Stimulated activated CD4-positive, alpha-beta T cell treated with anti-CD3 and anti-CD28 coated beads, Interleukin-15, amount 100 ng/mL, for 24 hours (primary cell): ENCODE data around the gene SLC7A10.
A peak's percentile ranks its signal among the peaks of the same experiment; 100 is the strongest.

Experiments
- DNase-seq: peaks from one replicate; pipeline ENCODE4 v3.0.0-alpha.2; 2020

The SLC7A10 gene

DNA sequence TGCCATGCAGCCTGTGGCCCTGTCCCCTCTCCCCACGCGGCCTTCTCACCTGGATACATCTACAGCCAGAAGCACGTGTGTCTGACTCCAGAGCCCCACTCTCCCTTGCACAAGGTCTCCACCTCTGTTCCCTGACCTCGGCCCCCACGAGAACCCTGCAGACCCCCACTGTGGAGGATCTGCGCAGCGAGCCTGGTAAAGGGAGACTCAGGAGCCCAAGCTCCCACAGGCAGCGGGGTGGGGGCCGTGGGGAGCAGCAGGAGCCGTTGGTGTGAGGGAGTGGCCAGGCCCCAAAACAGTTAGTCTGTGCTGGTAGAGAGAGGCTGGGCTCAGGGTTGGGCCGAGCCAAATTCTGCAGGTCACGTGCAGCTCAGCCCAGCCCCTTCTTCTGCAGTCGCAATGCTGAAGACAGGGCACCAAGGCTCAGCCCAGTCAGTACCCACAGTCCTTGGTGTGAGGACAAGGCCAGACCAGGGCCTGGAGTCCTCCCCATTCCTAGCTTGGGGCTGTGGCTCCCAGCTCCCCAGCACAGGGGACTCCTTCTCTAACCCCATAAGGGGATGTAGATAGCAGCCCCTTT lies 28.7 kb upstream of the SLC7A10 start:
- no peak for DNase-seq

DNA sequence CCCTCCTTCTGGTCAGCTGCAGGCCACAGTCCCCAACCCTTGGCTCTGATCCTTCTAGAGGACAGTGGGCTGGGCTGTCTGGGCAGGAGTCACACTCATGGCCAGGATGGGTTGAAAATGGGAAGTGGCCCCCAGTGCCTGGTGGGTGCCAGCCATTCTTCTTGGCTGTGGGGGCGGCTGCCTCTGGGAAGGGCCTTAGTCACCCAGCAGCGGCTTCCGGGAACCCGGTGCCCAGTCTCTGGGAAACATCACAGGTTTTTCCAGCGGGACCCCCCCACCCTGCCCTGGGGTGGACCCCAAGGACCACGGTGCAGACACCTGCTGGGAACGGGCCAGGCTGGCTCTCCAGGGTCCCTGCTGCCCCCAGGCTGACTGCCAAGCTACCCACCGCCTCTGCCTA lies 27.3 kb upstream of the SLC7A10 start:
- no peak for DNase-seq

DNA sequence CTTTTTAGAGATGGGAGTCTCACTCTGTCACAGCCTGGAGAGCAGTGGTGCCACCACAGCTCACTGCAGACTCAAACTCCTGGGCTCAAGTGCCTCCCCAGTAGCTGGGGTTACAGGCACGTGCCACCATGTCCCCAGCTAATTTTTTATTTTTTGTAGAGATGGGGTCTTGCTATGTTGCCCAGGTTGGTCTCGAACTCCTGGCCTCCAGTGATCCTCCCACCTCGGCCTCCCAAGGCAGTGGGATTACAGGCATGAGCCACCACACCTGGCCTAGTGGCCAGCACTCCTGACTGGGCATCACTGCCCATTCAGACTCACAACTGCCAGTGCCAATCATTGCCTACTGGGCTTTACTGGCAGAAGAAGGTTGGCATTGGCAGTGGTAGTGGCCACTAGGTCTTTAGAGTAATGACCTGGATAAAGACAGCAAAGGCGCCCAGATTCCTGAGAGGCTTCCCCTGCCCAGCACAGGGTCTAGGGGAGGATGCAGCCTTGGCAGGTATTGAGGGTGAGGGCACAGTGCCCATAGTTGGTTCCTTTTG lies 26.8 kb upstream of the SLC7A10 start:
- no peak for DNase-seq

DNA sequence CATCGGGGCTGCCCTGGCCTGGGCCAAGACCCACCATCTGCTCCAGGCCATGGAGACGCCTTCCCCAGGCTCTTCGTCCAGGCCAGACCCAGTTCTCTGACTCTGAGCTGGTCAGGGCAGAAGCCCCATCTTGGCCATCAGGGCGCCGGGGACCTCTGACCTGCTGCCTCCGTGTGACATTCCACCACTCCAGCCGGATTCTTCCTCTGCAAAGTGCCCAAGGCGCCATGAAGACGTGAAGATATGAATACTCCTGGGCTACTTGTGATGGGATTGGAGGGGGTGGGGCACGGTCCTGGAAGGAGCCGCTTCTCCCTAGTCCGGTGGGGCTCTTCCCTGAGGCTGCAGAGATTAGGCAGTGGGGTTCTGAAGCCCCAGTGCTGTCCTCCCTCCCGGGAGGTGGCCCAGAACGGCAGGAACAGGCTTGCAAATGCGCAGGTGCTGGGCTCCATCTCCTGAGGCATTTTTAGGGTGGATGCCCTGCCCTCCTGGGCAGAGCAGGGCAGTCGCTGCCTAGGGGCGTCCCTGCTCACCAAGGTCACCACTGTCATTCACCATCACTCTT lies 26.0 kb upstream of the SLC7A10 start:
- DNase-seq, result no peak

DNA sequence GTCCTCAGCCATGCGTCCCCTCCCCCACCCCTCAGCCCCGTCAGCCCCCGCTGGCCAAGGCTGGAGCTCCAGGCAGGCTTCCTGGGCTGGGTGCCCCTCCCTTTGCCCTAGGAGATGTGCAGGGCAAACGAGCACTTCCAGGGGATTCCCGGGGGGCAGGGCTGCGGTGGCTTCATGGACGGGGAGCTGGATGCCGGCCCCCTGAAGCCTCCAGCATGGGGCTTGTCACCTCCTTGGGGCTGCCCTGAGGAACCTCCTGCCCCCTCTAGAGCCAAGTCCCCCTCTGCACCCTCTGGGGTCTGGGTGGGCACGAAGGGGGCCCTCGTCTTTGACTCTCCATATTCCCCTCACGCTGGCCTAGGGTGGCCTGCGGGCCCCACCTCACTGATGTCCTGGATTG lies 25.4 kb upstream of the SLC7A10 start:
- DNase-seq, result no peak

DNA sequence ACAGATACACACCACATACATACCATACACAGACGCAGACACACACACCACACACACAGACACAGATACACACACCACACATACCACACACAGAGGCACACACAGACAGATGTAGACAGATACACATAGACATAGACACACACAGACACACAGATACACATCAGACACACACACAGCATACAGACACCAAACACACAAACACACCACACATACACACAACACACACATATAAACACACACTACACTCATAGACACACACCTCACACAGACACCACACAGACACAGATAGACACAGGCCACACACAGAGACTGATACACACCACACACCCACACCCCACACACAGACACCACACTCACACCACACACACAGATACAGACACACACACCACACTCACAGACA lies 24.9 kb upstream of the SLC7A10 start:
- no peak for DNase-seq

DNA sequence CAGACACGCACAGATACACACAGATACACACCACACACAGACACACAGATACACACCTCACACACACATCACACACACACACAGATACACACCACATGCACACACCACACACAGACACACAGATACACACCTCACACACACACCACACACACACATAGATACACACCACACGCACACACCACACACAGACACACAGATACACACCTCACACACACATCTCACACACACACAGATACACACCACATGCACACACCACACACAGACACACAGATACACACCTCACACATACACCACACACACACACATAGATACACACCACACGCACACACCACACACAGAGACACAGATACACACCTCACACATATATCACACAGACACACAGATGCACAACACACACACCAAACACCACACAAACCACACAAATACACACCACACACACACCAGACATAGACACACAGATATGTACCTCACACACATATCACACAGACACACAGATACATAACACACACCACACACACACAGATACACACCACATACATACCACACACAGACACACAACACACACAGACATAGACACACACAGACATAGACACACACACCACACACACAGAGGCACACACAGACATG lies 24.2 kb upstream of the SLC7A10 start:
- DNase-seq, result no peak

DNA sequence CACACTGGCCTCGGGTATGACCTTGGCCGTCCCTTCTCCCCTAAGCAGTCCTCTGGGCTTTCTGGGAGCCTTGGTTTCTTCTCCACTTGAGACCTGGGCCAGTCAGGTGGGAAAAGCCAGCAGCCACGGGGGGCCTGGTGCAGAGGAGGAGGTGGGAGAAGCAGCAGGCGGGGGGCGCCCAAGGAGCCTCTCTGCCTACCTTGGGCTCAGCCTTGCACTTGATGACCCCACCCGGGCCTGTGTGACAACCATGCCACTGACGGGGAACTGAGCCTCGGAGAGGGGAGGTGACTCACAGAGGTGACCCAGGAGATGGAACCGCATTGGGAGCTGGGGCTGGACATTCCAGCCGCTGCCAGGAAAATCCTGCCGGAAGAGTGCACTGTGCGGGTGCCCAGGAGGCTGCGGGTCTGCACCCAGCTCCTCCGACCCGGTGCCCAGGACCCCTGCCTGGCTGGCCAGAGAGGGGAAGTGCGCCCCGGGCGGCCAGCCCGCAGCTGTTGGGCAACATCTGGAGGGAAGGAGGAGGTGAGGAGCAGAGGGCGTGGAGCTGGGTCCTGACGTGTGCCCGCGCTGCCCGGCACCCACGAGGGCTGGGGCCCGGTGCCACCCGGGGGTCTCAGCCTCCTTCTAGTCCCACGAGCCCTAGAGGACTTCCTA lies 23.4 kb upstream of the SLC7A10 start:
- no peak for DNase-seq

DNA sequence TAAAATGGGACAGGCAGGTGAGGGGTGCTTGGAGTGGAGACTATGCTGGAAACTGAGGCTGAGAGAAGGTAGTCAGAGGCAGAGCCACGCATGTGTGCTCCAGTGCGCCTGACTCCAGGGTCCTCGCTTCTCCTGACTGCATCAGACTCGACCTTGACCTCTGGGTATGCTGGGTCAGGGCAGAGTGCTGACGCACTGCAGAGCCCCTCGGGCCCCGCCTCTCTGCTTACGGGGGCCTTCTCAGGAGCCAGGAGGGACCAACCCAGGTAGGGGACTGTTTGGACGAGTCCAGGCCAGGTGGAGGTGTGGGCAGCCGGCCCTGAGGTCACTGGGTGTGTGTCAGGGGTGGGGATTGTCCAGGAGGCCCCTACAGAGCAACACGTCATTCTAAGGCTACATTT lies 22.9 kb upstream of the SLC7A10 start:
- no peak for DNase-seq

DNA sequence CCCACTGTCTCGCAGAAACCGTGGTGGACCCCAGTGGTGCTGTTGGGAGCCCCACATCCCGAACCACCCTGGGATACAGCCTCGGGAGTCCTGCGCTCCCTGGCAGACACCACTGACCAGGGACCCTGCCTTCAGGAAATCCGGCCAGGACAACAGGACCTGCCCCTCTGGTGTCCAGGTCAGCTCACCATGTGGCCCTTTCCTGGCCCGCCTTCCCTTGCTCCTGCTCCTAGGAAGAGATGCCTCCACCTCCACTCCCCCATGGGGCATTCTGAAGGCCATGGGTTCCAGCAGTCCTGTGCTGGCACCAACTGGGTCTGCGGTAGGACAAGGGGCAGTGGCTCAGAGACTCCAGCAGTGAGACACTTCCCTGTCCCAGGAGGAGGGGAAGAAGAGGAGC lies 22.5 kb upstream of the SLC7A10 start:
- no peak for DNase-seq

DNA sequence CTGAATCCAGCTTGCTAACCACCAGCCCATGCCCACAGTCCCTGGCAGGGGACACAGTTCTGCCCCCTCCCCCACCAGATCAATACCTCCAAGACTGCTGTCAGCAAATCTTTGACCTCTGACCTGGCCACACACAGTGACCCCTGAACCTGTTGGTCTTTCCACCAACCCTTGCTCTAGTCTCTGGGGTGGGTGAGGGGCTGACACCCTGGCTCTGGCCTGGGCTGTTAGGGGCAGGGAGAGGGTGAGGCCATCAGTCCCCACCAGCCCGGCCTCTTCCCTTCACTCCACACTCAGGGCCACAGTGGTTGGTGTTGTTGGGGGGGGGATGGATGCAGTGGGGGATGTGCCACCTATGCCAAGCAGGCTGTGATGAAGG lies 21.8 kb upstream of the SLC7A10 start:
- no peak for DNase-seq

DNA sequence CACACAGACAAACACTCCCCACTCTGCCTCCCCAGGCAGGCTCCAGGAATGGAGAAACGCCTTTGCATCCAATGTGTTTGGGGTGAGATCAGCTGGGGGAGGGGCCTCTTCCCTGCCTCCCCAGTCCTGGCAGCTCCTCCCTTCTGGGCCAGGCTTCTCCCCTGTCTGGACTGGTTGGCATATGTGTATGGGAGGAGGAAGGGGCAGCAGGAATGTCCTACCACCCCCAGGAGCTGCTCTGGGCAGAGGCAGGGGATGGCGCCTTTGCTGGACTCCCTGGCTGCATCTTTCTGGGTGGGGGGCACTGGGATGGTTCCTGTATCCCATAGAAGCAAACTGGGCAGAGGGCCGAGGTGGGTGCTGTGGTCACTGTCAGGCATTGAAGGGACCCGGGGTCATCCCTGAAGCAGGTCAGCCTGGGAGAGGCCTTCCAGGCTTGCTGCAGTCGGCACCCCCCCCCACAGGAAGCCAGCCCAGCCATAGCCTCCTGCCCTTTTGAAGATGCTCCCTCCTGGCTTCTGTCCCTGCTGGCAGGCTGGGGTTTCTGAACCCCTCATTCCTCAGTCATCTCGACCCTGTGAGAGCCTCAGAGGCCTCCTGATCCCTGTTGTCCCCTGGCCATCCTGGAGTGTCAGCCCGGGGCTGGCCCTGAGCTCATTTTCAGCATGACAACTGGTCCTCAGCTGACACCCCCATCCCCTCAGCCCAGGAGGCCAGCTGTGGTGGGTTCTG lies 21.2 kb upstream of the SLC7A10 start:
- DNase-seq, result no peak

DNA sequence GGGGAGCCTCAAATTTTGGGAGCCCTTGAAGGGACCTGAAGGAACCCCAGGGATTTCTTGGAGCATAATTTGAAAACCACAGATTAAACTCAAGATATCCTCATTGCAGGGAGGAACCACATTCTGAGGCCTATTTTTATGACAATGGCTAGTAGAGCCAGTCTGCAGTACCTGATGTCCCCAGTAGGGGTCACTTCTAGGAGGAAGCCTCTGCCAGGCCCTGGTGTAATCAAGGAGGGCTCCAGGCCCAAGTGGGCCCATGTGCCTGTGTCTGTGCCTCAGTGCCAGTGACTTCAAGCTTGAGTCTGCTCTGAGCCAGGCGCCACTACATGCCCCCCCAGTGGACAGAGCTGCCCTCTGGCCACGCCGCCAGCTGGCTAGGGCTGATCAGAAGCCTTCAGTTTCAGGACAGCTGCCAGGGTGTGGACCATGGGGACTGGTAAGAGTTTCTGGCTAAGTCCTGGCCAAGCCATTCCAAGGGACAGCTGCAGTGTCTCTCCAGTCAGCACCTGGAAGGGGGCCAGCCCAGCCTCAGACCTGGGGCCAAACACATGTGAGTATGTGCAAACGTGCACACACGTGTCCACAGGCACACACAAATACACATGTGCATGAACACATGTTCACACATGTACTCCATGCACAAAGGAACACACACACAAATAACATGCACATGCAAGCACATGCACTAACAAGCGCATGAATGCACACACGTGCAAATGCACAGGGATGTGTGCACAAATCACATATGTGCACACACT lies 20.5 kb upstream of the SLC7A10 start:
- DNase-seq, result peak; percentile 35

DNA sequence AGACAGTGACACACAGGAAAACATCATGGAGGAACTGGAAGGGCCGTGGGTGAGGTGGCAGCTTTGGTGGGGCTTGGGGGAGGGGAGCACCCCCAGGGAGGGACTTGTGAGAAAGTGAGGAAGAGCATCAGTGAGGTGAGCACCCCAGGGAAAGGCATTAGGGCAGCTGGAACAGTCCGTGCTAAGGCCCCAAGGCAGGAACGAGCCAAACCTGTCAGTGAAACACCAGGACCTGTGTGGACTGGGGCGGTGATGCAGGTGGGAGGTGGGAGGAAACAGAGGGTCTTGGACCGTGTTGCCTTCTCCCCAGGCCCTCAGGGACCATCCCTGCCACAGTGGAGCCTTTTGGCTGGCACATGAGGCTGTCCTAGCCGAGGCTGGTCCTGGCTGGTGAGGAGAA lies 17.3 kb upstream of the SLC7A10 start:
- no peak for DNase-seq

DNA sequence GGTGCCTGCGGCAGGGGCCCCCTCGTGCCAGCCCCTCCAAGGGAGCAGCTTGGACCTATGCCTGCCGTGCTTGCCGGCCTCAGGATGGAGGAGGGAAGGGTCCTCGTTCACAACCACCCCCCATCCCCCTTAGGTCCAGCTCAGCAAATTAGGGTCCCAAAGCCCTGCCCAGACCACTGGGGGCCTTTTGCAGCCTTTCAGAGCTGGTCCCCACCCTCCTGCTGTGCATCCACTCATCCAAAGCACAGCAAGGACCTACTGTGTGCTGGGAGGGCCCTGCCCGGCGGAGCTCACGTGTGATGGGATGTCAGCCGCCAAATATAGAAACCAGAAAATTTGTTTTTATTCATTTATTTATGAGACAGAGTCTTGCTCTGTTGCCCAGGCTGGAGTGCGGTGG lies 16.5 kb upstream of the SLC7A10 start:
- no peak for DNase-seq

DNA sequence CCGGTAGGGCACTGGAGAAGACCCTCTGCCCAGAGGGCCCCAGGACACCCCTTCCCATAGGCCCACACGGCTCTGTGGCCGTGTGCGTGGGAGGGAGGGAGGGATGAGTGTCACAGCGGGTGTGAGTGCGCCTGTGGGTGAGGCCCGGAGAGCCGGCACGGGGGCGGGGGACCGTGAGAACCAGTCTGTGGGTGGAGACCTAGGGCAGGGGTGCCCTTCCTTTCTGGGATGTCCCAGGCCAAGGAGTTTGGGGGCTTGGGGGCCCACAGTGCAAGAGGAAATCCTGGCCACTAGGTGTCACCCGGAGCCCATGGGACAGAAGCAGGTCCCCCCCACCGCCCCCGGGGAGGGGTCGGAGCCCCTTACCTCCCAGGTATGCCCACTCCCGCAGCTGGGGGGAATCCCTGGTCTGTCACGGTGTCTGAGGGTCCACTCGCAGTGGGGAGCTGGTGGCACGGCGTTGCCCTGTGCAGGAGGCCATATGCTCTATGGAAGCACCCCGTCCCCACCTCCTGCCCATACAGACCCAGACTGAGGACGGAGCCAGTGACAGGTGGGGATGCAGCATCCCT lies 16.0 kb upstream of the SLC7A10 start:
- DNase-seq, result peak; percentile 50

DNA sequence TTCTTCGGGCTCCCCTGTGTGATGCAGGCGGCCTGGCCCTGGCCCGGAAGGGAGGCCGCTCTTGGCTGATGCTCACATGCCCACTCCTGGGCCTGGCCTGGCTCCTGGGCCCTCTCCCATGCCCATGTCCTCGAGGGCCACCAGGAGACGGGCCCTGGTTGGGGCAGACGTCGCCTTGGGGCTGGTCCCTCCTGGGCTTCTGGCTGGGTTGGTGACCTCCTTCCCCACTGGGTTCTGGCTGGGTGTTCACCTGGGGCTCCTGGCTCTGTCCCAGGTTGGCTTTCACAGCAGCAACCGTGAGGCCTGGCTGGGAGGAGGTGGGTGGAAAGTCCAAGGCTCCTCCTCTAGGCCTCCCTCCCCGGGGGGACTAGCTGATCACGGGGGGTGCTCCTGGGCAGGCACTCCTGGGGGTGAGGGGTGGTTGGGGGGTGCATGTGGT lies 15.5 kb upstream of the SLC7A10 start:
- DNase-seq, result no peak

DNA sequence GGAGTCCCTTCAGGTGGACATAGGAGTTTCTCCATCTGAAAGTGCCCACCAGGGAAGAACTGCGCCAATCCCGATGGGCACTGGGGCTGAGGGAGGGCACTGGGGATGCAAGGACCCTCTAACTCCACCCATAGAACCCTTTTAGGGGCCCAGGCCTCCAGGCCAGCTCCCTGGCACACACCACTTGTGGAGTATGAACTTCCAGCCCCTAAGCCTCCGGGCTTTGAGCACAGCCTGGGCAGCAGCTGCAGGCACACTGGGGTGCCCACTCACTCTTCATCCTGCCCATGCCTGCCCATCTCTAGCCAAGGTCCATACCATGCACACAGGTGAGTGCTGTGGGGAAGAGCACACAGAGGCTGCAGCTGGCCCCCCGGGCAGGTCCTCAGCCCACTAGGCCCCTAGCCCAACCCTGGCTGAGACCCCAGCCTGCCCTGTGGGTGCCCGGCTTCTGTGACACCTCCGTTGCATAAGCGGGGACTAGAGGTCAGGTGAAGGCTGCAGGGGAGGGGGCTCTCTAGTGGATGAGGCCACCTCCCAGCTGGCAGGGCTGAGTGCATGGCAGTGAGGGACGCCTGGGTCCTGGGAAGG lies 14.6 kb upstream of the SLC7A10 start:
- DNase-seq, result no peak

DNA sequence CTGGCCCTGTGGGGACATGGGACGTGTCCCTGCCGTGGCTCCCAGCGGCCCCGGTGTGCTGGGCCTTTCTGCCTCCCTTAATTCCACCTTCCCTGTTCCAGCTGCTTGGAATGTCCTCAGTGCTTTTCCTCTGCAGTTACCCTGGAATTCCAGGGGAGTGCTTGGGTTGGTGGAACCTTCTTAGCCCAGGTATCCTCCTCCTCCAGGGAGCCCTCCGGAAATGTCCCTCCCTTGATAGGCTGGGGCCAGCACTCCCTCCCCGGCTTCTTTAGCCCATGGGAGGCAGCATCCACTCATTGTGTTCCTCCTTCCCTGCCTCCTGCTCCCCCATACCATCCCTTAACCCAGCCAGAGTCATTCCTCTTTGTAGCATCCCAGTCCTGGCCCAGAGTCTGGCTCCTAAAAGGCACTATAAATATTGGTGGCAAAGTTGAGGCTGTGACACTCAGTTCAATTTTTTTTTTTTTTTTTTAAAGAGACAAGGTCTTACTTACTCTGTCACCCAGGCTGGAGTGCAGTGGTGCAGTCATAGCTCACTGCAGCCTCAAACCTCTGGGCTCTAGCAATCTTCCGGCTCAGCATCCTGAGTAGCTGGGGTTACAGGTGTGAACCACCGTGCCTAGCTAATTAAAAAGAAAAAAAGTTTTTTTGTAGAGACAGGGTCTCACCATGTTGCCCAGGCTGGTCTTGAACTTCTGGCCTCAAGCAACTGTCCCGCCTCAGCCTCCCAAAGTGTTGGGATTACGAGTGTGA lies 13.7 kb upstream of the SLC7A10 start:
- DNase-seq, result no peak

DNA sequence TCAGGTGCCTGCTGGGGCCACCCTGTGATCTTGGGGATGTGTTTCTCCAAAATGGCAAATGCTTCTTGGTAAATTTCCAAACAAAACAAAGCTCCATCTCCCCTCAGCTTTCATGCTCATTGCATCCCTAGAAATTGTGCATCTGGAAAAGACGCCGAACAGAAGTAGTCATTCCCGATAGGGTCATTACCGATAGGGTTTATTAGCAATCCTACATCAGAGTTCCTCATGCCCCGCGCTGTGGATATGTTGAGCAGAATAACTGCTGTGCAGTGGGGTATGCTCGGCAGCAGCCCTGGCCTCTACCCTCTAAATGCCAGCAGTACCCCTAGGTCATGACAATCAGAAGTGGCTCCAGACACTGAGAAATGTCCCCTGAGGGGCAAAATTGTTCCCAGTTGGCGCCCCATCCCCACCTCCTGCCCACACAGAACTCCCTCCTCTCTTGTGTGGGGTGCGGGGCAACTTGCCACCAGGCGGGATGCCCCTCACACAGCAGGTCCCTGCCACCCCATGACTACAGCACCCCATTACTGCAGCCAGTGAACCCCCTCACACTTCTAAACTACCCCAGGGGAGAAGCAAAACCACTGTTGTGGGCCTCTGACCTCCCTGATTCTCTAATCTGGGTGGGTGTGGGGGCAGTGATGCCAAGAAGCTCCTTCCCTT lies 13.0 kb upstream of the SLC7A10 start:
- no peak for DNase-seq
